ENCODE results near the gene SNX21.
"Not testable (repeated sequence)": the region's sequence is repeated elsewhere in the genome, so short reads cannot be mapped to it uniquely, and the experiment has no call there.

SNX21 gene, protein sequence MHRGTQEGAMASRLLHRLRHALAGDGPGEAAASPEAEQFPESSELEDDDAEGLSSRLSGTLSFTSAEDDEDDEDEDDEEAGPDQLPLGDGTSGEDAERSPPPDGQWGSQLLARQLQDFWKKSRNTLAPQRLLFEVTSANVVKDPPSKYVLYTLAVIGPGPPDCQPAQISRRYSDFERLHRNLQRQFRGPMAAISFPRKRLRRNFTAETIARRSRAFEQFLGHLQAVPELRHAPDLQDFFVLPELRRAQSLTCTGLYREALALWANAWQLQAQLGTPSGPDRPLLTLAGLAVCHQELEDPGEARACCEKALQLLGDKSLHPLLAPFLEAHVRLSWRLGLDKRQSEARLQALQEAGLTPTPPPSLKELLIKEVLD

DNA sequence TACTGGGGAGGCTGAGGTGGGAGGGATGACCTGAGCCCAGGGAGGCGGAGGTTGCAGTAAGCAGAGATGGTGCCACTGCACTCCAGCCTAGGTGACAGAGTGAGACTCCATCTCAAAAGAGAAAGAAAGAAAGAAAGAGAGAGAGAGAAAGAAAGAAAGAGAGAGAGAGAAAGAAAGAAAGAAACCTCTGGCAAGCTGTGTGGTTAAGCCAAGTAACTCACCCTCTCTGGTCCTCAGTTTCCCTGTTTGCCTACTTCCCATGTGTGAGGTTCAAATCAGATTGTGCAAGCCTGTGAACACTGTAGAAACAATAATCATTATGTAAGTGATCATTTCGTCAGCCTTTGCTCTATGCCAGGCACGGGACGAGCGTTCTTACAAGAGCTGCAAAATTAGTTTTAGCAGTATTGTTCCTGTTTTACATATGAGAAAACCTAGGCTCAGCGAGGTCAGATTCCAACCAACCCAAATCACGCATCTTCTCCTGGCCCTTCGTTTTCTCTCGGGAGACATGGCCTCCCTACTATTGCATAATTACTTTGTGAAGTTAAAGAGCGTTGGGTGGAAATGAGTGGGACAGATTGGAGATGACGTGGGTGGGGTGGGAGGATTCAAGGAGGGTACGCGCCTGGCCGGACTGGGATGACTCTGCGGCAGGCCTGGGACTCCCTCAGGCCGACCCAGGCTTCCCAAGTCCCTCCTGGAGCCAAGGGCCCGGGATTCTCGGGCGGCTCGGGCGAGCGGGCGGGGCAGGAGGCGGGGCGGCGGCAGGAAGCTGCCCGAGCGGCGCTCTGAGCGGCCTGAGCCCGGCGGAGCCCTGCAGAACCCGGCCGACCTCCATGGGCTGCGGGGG lies at the start of gene SNX21:
Gene SNX21 (plus strand): TSS at position 770 of the 853 bp plus-strand sequence. CDS start 121 bp downstream, outside the sequence.
- DNase-seq (ENCODE audit: low spot score), result peak; percentile 93

GRCh38 chr20:45788351-45788750 lies 45.2 kb upstream of the SNX21 start:
- DNase-seq (ENCODE audit: low spot score), result no peak

GRCh38 chr20:45792317-45793118 lies 41.1 kb upstream of the SNX21 start:
- DNase-seq (ENCODE audit: low spot score), result peak; percentile 53

DNA sequence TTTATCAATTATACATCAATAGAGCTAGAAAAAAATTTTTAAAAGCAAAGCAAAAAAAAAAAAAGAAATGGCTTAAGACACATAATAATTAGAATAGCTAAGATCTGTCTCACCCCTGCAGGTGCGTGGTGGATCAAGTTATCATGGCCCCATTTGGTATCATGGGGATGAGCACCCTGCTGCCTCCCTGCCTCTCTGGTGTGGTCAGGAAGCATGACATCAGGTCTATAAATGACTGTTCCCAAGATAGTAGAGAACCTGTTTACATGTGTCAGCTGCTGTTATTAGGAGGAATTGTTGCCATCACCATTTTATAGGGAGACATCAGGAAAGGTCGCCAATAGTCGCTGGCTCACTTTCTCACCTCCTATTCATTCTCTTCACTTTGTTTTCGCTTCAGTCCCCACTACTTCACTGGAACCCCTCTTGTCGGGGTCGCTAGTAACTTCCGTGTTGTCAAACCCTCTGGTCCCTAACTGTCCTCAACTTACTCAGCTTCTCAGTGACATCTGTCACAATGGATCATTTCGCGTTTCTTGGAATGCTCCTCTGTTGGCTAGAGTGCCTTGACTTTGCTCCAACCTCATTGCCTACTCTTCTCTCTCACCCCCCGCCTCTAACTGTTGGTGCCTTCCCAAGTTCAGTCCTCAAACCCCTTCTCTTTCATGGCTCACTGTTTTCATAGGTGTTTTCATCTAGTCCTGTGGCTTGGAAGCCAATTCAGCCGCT lies 37.1 kb upstream of the SNX21 start:
- DNase-seq (ENCODE audit: low spot score), result no peak

DNA sequence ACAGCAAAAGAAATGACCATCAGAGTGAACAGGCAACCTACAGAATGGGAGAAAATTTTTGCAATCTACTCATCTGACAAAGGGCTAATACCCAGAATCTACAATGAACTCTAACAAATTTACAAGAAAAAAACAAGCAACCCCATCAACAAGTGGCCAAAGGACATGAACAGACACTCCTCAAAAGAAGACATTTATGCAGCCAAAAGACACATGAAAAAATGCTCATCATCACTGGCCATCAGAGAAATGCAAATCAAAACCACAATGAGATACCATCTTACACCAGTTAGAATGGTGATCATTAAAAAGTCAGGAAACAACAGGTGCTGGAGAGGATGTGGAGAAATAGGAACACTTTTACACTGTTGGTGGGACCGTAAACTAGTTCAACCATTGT lies 36.1 kb upstream of the SNX21 start:
- not testable (repeated sequence) for DNase-seq (ENCODE audit: low spot score)

- not testable (repeated sequence) for DNase-seq (ENCODE audit: low spot score)
Observed at GRCh38 chr20:45797955-45798354, 35.6 kb upstream of the SNX21 start.

DNA sequence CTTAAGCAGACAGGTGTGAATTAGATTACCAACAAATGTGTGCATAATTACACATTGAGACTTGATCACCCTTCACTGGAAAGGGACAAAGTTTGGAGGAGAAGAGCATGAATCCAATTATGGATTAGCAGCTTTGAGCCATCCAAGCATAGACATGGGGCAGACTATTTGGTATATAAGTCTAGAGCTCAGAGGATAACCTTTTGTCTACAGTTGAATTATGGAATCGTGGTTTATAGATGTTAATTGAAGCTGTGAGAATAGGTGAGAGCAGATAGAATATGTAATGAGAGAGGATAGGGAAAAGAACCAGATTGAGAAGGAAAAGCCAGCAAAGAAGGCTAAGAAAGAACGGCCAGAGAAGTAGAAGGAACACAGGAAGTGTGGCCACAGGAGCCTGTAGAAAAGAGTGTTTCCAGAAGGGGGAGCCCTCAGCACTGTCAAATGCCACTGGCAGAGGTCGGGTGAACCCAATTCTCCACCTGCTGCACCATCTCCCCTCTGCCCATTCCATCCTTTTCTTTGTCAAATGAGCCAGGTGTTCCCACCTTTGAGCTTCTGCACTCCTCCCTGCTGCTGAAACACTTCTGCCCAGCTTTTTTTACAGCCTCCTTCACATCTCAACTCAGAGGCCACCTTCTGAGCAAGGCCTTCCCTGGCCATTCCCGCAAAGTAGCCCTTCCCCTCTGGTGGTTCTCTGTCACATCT lies 34.5 kb upstream of the SNX21 start:
- peak; percentile 68 for DNase-seq (ENCODE audit: low spot score)

GRCh38 chr20:45801851-45802250 lies 31.7 kb upstream of the SNX21 start:
- DNase-seq (ENCODE audit: low spot score), result no peak

GRCh38 chr20:45810191-45810970 lies 23.2 kb upstream of the SNX21 start:
- no peak for DNase-seq (ENCODE audit: low spot score)

GRCh38 chr20:45812157-45813005 lies 21.2 kb upstream of the SNX21 start, which contains the start of gene UBE2C:
Gene UBE2C (plus strand): TSS chr20:45812644. CDS start chr20:45812696, 52 bp downstream.
- peak; percentile 100 for DNase-seq (ENCODE audit: low spot score)

DNA sequence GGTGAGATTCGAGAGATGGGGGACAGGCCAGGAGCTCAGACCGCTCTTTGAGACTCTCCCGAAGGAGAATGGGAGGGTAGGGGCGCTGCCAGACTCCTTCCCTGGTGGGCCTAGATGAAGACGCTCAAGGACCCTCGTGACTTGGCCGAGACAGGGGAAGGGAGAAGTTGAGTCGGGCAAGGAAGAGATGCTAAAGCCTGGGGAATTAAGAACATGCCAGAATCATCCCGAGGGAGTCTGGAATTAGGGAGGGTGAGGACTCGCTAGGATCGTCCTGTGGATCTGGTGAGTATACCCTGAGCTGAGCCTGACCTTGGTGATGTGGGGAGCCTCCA lies 20.6 kb upstream of the SNX21 start:
- DNase-seq (ENCODE audit: low spot score), result no peak

DNA sequence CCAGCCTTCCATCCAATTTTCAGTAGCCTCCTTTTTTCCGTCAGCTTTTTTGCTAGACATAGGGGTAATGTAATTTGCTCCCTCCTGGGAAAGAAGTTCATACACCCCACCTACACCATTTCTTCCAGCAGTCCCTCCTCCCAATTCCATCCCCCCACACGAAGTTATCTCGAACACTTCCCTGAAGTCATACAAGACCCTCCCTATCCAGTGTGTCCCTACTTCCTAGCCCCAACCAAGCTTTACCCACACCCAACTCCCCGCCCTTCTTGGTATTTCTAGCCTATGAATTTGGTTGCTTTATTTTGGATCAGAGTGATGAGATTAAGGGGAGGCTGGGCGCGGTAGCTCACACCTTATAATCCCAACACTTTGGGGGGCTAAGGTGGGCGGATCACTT lies 20.1 kb upstream of the SNX21 start:
- DNase-seq (ENCODE audit: low spot score), result no peak

GRCh38 chr20:45814314-45814713 lies 19.3 kb upstream of the SNX21 start:
- DNase-seq (ENCODE audit: low spot score), result no peak

DNA sequence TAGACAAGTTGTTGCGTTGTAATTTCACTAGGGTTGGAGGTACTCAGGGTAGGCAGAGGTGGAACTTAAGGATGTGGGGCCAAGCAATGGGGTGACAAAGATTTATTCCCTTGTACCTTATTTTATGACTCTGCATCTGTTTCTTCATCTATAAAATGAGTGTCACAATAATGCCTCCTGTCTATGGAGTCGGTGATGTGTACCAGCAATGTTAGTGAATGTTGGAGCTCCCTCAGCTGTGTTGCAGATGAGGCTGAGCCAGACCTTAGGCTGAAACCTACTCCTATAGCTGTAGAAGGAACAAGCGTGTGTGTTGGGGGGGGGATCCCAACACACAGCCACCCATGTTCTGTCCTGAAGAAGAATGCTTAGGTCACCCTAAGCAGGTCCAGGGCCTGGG lies 16.6 kb upstream of the SNX21 start:
- no peak for DNase-seq (ENCODE audit: low spot score)

DNA sequence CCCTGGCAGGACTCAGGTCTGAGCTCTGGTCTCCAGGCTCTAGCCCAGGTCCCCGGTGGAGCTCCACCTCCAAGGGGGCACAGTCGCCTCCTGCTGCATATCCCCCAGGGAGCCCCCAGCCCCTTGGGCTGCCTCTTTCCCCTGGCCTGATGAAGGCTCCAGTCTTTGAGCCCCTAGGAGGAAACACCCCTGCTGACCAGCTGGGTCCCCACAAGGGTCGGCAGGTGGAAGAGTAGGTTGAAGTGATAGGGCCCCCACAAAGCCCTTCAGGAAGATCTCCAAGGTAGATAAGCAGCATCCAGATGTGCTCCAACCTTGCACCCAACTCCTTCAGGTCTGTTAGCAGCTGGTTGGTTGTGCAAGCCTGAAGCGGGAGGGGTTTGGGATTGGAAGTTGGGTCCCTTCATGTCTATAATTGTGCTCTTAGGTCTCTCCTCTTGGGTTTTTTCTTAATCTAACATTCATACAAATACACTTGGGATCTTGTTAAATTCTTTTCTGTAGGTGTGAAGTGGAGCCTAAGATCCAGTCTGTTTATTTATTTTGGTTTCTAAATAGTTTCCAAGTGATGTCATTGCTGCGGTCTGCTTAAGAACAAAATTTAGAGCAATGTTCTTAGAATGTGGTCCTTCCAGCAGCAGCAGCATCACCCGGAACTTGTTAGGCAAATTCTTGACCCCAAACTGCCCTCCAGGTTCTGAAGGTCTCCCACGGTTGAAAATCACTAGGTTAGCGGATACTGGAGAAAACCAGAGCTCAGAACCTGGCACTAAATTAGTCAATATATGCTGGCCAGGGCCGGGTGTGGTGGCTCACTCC lies 16.0 kb upstream of the SNX21 start:
- DNase-seq (ENCODE audit: low spot score), result no peak

DNA sequence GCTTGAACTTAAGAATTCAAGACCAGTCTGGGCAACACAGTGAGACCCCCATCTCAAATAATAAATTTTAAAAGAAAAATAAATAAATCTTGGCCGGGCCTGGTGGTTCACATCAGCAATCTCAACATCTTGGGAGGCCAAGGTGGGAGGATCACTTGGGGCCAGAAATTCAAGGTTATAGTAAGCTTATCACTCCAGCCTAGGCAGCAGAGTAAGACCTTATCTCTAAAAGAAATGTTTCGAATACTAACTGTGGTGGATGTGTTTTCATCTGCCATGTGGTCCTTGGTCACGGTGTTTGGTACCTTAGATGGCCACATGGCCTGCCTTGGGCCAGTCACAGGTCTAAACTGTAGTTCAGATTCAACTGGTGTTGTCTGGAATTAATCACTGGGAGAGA lies 15.4 kb upstream of the SNX21 start:
- no peak for DNase-seq (ENCODE audit: low spot score)

DNA sequence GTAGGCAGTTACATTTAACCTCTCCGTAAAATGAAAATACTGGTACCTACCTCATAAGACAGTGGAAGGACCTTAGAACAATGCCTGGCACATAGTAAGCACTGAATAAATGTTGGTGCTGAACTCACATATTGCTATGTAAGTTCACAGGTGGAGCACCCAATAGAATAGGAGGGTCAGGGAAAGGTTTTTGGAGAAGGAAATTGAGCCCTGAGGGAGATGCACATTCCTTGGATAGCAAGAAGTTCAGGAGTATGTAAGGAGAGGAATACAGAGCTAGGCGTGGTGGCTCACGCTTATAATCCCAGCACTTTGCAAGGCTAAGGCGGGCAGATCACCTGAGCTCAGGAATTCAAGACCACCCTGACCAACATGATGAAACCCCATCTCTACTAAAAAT lies 14.1 kb upstream of the SNX21 start:
- DNase-seq (ENCODE audit: low spot score), result no peak

- DNase-seq (ENCODE audit: low spot score), result no peak
Observed at GRCh38 chr20:45821947-45822346, 11.7 kb upstream of the SNX21 start.

Data from RKO (cell line).